Endothelial cell of umbilical vein (primary cell): Measurements from ENCODE around the gene PTGR3. TPM values are rescaled to one million over a fixed set of nuclear protein-coding genes. Genes with fewer than 3 reads are reported as not detected.

Source experiments
- BruUV-seq: library from RNA; stranded (reverse); fragments of 400-500 nt; replicated peaks from 2 replicates; lab custom pipeline; 2021; lab: Mats Ljungman, UMichigan
- CTCF ChIA-PET: fragments of 300-600, 350-600 bp; sonication (Branson Sonifier 250); formaldehyde crosslinking; loops from one replicate; lab custom pipeline; 2021; ENCODE audit warnings: antibody characterized with exemption, inconsistent platforms; lab: Charles Lee
- POLR2A ChIA-PET: fragments of 300-600, 350-600 bp; sonication (Branson Sonifier 250); formaldehyde crosslinking; loops from one replicate; lab custom pipeline; 2021; ENCODE audit warnings: antibody characterized with exemption, inconsistent platforms; lab: Charles Lee
- DNase-seq: peaks from one replicate; pipeline ENCODE4 v3.0.0-alpha.2; 2011; ENCODE audit warnings: low read depth, low spot score
- FAIRE-seq: peaks from 2 replicates; lab custom pipeline; 2011; peaks lifted over from hg19 to GRCh38; lab: Jason Lieb, UNC
- H2AFZ ChIP-seq: 2 replicates; pipeline ENCODE4 v1.6.0; 2012; ENCODE audit warnings: low read depth, low read length, control low read depth, inconsistent platforms
- H3K27ac ChIP-seq: 2 replicates; pipeline ENCODE4 v1.5.1; 2011; ENCODE audit warnings: low read depth, mild to moderate bottlenecking, control low read depth, low read length, moderate library complexity; ENCODE audit not compliant: insufficient read depth
- H3K27me3 ChIP-seq, 2 experiments: 2 replicates each; pipeline versions ENCODE4 v1.6.0 to v1.6.1; 2011; ENCODE audit warnings: low read length in 2 of 2, mixed read lengths in 1 of 2; ENCODE audit not compliant: control insufficient read depth in 2 of 2, insufficient read depth in 2 of 2
- H3K36me3 ChIP-seq, 2 experiments: 2 replicates in 1 of 2; 3 replicates in 1 of 2; pipeline ENCODE4 v1.5.1; 2011; ENCODE audit warnings: low read length in 2 of 2, mild to moderate bottlenecking in 1 of 2, moderate library complexity in 1 of 2; ENCODE audit not compliant: control insufficient read depth in 2 of 2, insufficient read depth in 2 of 2; ENCODE audit errors: extremely low read depth in 1 of 2
- H3K4me1 ChIP-seq: 3 replicates; pipeline ENCODE4 v1.5.1; 2011; ENCODE audit warnings: mild to moderate bottlenecking, low read length; ENCODE audit not compliant: control insufficient read depth, insufficient read depth; ENCODE audit errors: extremely low read depth
- H3K4me2 ChIP-seq: 2 replicates; pipeline ENCODE4 v1.6.1; 2011; ENCODE audit warnings: low read length, control low read depth, mixed read lengths; ENCODE audit not compliant: insufficient read depth
- H3K4me3 ChIP-seq, 3 experiments: fragments of 200-600 bp in 1 of 3; sonication (generic), shearing (Covaris generic) in 1 of 3; replicated peaks in 1 of 3; 2 replicates each; pipeline ENCODE4 v1.5.1; 2011 to 2016; ENCODE audit warnings: control low read depth in 3 of 3, low read length in 3 of 3, mild to moderate bottlenecking in 2 of 3, inconsistent platforms in 1 of 3, low read depth in 1 of 3, moderate library complexity in 1 of 3; ENCODE audit not compliant: insufficient read depth in 1 of 3
- H3K79me2 ChIP-seq: 2 replicates; pipeline ENCODE4 v1.6.0; 2012; ENCODE audit warnings: low read length, inconsistent platforms; ENCODE audit not compliant: control insufficient read depth, insufficient read depth
- H3K9ac ChIP-seq: replicated peaks from 2 replicates; pipeline ENCODE3; 2011; ENCODE audit warnings: low read length, control low read depth; ENCODE audit not compliant: insufficient read depth; ENCODE audit errors: extremely low read depth
- H3K9me1 ChIP-seq: replicated peaks from 3 replicates; pipeline ENCODE4 v1.6.0; 2011; ENCODE audit warnings: mild to moderate bottlenecking, low read length; ENCODE audit not compliant: control insufficient read depth, insufficient read depth; ENCODE audit errors: extremely low read depth
- H3K9me3 ChIP-seq: replicated peaks from 2 replicates; pipeline ENCODE4 v1.5.1; 2012; ENCODE audit warnings: low read length, inconsistent platforms; ENCODE audit not compliant: control insufficient read depth, insufficient read depth
- H4K20me1 ChIP-seq: replicated peaks from 2 replicates; pipeline ENCODE3; 2011; ENCODE audit warnings: mild to moderate bottlenecking, low read length; ENCODE audit not compliant: control insufficient read depth, insufficient read depth; ENCODE audit errors: extremely low read depth
- CTCF ChIP-seq, 2 donors: IDR thresholded peaks; 1 replicate in 1 of 2; 2 replicates in 1 of 2; pipeline ENCODE4 v1.5.1; 2011; ENCODE audit warnings: low read length in 2 of 2, mild to moderate bottlenecking in 2 of 2, moderate library complexity in 2 of 2, control low read depth in 1 of 2, inconsistent platforms in 1 of 2, low read depth in 1 of 2; ENCODE audit not compliant: insufficient read depth in 1 of 2; ENCODE audit errors: extremely low read depth in 1 of 2
- EZH2 ChIP-seq: IDR thresholded peaks from 2 replicates; pipeline ENCODE4 v1.6.1; 2012; ENCODE audit warnings: borderline replicate concordance, low read depth, mild to moderate bottlenecking, moderate library complexity, low read length, inconsistent platforms; ENCODE audit not compliant: severe bottlenecking
- FOS ChIP-seq: IDR thresholded peaks from 2 replicates; pipeline ENCODE4 v1.6.1; 2011; ENCODE audit warnings: mild to moderate bottlenecking, low read length, moderate library complexity, borderline replicate concordance; ENCODE audit not compliant: insufficient read depth
- GATA2 ChIP-seq: IDR thresholded peaks from 2 replicates; pipeline ENCODE4 v1.7.0; 2011; ENCODE audit warnings: low read depth, mild to moderate bottlenecking, moderate library complexity, mixed read lengths, low read length; ENCODE audit not compliant: insufficient read length, insufficient read depth
- JUN ChIP-seq: IDR thresholded peaks from 2 replicates; pipeline ENCODE4 v1.6.1; 2011; ENCODE audit warnings: borderline replicate concordance, low read depth; ENCODE audit not compliant: insufficient read length, insufficient read depth
- MAX ChIP-seq: IDR thresholded peaks from 2 replicates; pipeline ENCODE4 v1.6.1; 2011; ENCODE audit not compliant: insufficient read depth, insufficient read length
- MYC ChIP-seq: IDR thresholded peaks from one replicate; pipeline ENCODE4 v1.6.1; 2011; ENCODE audit warnings: mild to moderate bottlenecking, low read depth, low read length
- POLR2A ChIP-seq: IDR thresholded peaks from 2 replicates; pipeline ENCODE4 v1.6.1; 2012; ENCODE audit warnings: low read depth, mild to moderate bottlenecking, control low read depth, low read length
- POLR2AphosphoS5 ChIP-seq: IDR thresholded peaks from 2 replicates; pipeline ENCODE4 v1.6.1; 2012; ENCODE audit warnings: low read depth, mild to moderate bottlenecking, control low read depth, low read length, moderate library complexity; ENCODE audit not compliant: insufficient read depth
- dilution Hi-C: fragments of 300-500 bp; cut with MboI; formaldehyde crosslinking; loops from one replicate; pipeline ENCODE4 v1.15.0; 2019; ENCODE audit warnings: low sequenced_read_pairs; ENCODE audit not compliant: extremely low pct_ligation_motif_present
- intact Hi-C: fragments of 100-400 bp; cut with micrococcal nuclease; formaldehyde crosslinking; loops from one replicate; pipeline ENCODE4 v1.10.0; 2022
- polyA plus RNA-seq, 4 experiments: library from polyadenylated mRNA; depleted of rRNA in 3 of 4; stranded (reverse) in 3 of 4; unstranded in 1 of 4; fragments of >200 nt; gene quantifications; 2 replicates each; pipeline versions ENCODE4 v1.2.1 to v1.2.3, GENCODE V29; 2011 to 2012; ENCODE audit warnings: missing spikeins in 1 of 4
- total RNA-seq: library from RNA; stranded (reverse); gene quantifications from 2 replicates; pipeline ENCODE4 v1.2.3, GENCODE V29; 2021

The PTGR3 gene
- total and polyA plus RNA-seq, 2 donors (not counting 3 experiments of a cell fraction or from before 2014, with no cell fraction given) = 13.9 to 21.9 TPM

- intact Hi-C loops (loop anchor here (5.0 kb wide), 1 partner anchor 304 kb away; no protein-coding TSS in a partner anchor), dilution Hi-C loops (no loop called here)
- Histone ChIP-seq H3K4me3 (no peak overlapping the region), H3K36me3 (no peaks in the 10 kb centered on the region), H3K4me1 (no peaks in the 10 kb centered on the region), H4K20me1 (no peaks in the 10 kb centered on the region), H3K9me1 (no peaks in the 10 kb centered on the region), H3K9ac (no peak overlapping the region), H3K4me2 (no peak overlapping the region), H3K27ac (no peak overlapping the region), H3K79me2 (no peaks in the 10 kb centered on the region), H2AFZ (no peak overlapping the region), H3K27me3 (peaks cover 0 to 2% of the 10 kb centered on the region in 2 experiments), H3K9me3 (no peaks in the 10 kb centered on the region)
- DNase-seq (no peak), FAIRE-seq (no peak)
- CTCF ChIA-PET = interaction anchor here (0.9 to 1.7 kb wide), 6 partner anchors 8 to 541 kb away, joined by 3 to 7 read pairs (median 4); no protein-coding TSS in a partner anchor
- TF ChIP-seq POLR2A (no peak), POLR2AphosphoS5 (no peak), CTCF (IDR thresholded peaks at IDR 0.05; ENCODE audit: extremely low read depth in 1 of 2, insufficient read depth in 1 of 2, low read depth in 1 of 2, low read length in 2 of 2) (no peak), GATA2 (no peak), MYC (no peak), EZH2 (no peak), FOS (no peak), MAX (no peak), JUN (no peak)
- POLR2A ChIA-PET = interaction anchor here (0.5 kb wide), 1 partner anchor 37 kb away, joined by 4 read pairs; the partner anchor contains the start of gene TSHZ1
- BruUV-seq = no TSS peak
These were observed 35.9 kb downstream of the PTGR3 start for GRCh38 chr18:75173125-75173432.
